K562 (cell line): ENCODE measurements around the gene LUZP1. TPM values are rescaled to one million over a fixed set of nuclear protein-coding genes. Genes with fewer than 3 reads are reported as not detected.

Experiments used
- ADNP ChIP-seq: fragments of 200-800 bp; sonication (Bioruptor generic); IDR thresholded peaks from 2 replicates; pipeline ENCODE4 v1.6.1; 2016; ENCODE audit warnings: missing genetic modification characterization, missing compliant biosample characterization
- BCOR ChIP-seq: fragments of 450-650 bp; IDR thresholded peaks from 2 replicates; pipeline ENCODE4 v1.6.1; 2016
- C11orf30 ChIP-seq: fragments of 450-650 bp; IDR thresholded peaks from 2 replicates; pipeline ENCODE4 v1.6.1; 2016; ENCODE audit warnings: low read depth, mild to moderate bottlenecking
- MAFK ChIP-seq: IDR thresholded peaks from 2 replicates; pipeline ENCODE4 v1.6.1; 2011; ENCODE audit warnings: low read length, improper control_type of control experiment
- NCOA1 ChIP-seq: fragments of 450-650 bp; IDR thresholded peaks from 2 replicates; pipeline ENCODE4 v1.6.1; 2016; ENCODE audit warnings: low read depth
- SNRNP70 ChIP-seq: fragments of 200-400 bp; formaldehyde crosslinking; optimal IDR thresholded peaks from 2 replicates; pipeline ENCODE3; 2017; ENCODE audit warnings: low read depth, low read length
- SP2 ChIP-seq: IDR thresholded peaks from 2 replicates; pipeline ENCODE4 v1.6.1; 2011; ENCODE audit warnings: mild to moderate bottlenecking, low read depth, low read length, moderate library complexity; ENCODE audit not compliant: poor library complexity, severe bottlenecking; ENCODE audit errors: extremely low read depth
- TRIM24 ChIP-seq, 2 experiments: fragments of 450-650 bp; IDR thresholded peaks; 2 replicates each; pipeline ENCODE4 v1.6.1; 2016
- ZNF696 ChIP-seq: fragments of 250-450 bp; sonication (Bioruptor Pico); conservative IDR thresholded peaks from 2 replicates; pipeline ENCODE4 v1.4.0; 2020; ENCODE audit warnings: mild to moderate bottlenecking, moderate library complexity
- ZNF717 ChIP-seq: fragments of 250-450 bp; sonication (Bioruptor Pico); IDR thresholded peaks from 2 replicates; pipeline ENCODE4 v1.5.0; 2021
- ZNF830 ChIP-seq: fragments of 250-450 bp; sonication (Bioruptor Pico); IDR thresholded peaks from 2 replicates; pipeline ENCODE4 v1.5.0; 2021; ENCODE audit warnings: mild to moderate bottlenecking
- polyA plus RNA-seq, 8 experiments: library from polyadenylated mRNA; depleted of rRNA in 4 of 8; stranded (reverse) in 5 of 8; unstranded in 3 of 8; fragments of >200 nt; fragmentation: Nextera tagmentation in 2 of 8; fragmentation: Illumina TruSeq in 1 of 8; extraction: Ambion mirVana in 2 of 8; extraction: Trizol in 1 of 8; gene quantifications; 2 replicates each; pipeline versions ENCODE4 v1.2.1 to v1.2.3, GENCODE V29; 2011 to 2014; ENCODE audit warnings: inconsistent platforms in 1 of 8, missing spikeins in 1 of 8
- total RNA-seq, 7 experiments: library from RNA; depleted of rRNA in 6 of 7; stranded (reverse); fragments of >200 nt in 6 of 7; fragmentation: Illumina TruSeq in 2 of 7; extraction: Trizol in 2 of 7; gene quantifications; 2 replicates each; pipeline versions ENCODE4 v1.2.1 to v1.2.3, GENCODE V29; 2011 to 2021; ENCODE audit warnings: low replicate concordance in 1 of 7
- TF ChIP-seq, protein P1 (sequence below): sonication (generic); IDR thresholded peaks from 2 replicates; pipeline ENCODE4 v1.6.1; 2016
- TF ChIP-seq, protein P2 (sequence below): sonication (generic); formaldehyde crosslinking; IDR thresholded peaks from 2 replicates; pipeline ENCODE4 v1.8.0; 2022; ENCODE audit warnings: missing genetic modification reagents, mild to moderate bottlenecking, borderline replicate concordance
- TF ChIP-seq, protein P3 (sequence below): fragments of 450-650 bp; IDR thresholded peaks from 2 replicates; pipeline ENCODE4 v1.7.1; 2018; ENCODE audit warnings: mild to moderate bottlenecking, low read depth; ENCODE audit not compliant: partially characterized antibody
- TF ChIP-seq, protein P4 (sequence below): sonication (generic); formaldehyde crosslinking; IDR thresholded peaks from 2 replicates; pipeline ENCODE4 v1.8.0; 2023; ENCODE audit warnings: missing genetic modification reagents, mild to moderate bottlenecking, borderline replicate concordance
- TF ChIP-seq, protein P5 (sequence below): fragments of 450-650 bp; IDR thresholded peaks from 2 replicates; pipeline ENCODE4 v1.6.1; 2016; ENCODE audit warnings: borderline replicate concordance

Gene LUZP1
- total and polyA plus RNA-seq, 9 of the 15 experiments (the other 6 are each of a cell fraction or from before 2014, with no cell fraction given), result 6.5 to 19.1 (median 12.4) TPM

DNA sequence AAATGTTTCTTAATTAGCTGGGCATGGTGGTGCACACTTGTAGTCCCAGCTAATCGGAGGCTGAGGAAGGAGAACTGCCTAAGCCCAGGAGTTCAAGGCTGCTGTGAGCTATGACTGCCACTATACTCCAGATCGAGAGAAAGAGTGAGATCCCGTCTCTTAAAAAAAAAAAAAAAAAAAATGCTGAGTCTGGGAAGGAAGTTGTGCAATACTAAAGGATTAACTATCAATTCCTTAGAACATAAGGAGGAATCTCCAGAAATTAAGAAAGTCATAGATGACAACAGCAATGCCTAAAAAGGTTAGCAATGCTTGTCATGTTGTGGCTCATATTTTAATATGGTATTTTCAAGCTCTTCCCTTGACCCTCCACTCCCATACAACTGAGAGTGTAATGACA is 5.3 kb downstream of the LUZP1 start (continued):
- TF ChIP-seq SNRNP70 (no peak), C11orf30 (peak; percentile 50; the same call in 1 of the 2 replicates), MAFK (peak; percentile 2; the same call in 1 of the 2 replicates), NCOA1 (no peak), TRIM24 (IDR thresholded peaks at IDR 0.05) (no peak), SP2 (no peak), ZNF717 (CRISPR knock-in tag) (no peak), BCOR (no peak), ZNF830 (CRISPR knock-in tag) (no peak), ZNF696 (CRISPR knock-in tag) (no peak), ADNP (tag) (no peak)
- TF ChIP-seq, protein P1, sequence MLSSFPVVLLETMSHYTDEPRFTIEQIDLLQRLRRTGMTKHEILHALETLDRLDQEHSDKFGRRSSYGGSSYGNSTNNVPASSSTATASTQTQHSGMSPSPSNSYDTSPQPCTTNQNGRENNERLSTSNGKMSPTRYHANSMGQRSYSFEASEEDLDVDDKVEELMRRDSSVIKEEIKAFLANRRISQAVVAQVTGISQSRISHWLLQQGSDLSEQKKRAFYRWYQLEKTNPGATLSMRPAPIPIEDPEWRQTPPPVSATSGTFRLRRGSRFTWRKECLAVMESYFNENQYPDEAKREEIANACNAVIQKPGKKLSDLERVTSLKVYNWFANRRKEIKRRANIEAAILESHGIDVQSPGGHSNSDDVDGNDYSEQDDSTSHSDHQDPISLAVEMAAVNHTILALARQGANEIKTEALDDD, result no peak
- TF ChIP-seq, protein P2, sequence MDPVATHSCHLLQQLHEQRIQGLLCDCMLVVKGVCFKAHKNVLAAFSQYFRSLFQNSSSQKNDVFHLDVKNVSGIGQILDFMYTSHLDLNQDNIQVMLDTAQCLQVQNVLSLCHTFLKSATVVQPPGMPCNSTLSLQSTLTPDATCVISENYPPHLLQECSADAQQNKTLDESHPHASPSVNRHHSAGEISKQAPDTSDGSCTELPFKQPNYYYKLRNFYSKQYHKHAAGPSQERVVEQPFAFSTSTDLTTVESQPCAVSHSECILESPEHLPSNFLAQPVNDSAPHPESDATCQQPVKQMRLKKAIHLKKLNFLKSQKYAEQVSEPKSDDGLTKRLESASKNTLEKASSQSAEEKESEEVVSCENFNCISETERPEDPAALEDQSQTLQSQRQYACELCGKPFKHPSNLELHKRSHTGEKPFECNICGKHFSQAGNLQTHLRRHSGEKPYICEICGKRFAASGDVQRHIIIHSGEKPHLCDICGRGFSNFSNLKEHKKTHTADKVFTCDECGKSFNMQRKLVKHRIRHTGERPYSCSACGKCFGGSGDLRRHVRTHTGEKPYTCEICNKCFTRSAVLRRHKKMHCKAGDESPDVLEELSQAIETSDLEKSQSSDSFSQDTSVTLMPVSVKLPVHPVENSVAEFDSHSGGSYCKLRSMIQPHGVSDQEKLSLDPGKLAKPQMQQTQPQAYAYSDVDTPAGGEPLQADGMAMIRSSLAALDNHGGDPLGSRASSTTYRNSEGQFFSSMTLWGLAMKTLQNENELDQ (CRISPR knock-in tag), result no peak
- TF ChIP-seq, protein P3, sequence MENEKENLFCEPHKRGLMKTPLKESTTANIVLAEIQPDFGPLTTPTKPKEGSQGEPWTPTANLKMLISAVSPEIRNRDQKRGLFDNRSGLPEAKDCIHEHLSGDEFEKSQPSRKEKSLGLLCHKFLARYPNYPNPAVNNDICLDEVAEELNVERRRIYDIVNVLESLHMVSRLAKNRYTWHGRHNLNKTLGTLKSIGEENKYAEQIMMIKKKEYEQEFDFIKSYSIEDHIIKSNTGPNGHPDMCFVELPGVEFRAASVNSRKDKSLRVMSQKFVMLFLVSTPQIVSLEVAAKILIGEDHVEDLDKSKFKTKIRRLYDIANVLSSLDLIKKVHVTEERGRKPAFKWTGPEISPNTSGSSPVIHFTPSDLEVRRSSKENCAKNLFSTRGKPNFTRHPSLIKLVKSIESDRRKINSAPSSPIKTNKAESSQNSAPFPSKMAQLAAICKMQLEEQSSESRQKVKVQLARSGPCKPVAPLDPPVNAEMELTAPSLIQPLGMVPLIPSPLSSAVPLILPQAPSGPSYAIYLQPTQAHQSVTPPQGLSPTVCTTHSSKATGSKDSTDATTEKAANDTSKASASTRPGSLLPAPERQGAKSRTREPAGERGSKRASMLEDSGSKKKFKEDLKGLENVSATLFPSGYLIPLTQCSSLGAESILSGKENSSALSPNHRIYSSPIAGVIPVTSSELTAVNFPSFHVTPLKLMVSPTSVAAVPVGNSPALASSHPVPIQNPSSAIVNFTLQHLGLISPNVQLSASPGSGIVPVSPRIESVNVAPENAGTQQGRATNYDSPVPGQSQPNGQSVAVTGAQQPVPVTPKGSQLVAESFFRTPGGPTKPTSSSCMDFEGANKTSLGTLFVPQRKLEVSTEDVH, result no peak
- TF ChIP-seq, protein P4, sequence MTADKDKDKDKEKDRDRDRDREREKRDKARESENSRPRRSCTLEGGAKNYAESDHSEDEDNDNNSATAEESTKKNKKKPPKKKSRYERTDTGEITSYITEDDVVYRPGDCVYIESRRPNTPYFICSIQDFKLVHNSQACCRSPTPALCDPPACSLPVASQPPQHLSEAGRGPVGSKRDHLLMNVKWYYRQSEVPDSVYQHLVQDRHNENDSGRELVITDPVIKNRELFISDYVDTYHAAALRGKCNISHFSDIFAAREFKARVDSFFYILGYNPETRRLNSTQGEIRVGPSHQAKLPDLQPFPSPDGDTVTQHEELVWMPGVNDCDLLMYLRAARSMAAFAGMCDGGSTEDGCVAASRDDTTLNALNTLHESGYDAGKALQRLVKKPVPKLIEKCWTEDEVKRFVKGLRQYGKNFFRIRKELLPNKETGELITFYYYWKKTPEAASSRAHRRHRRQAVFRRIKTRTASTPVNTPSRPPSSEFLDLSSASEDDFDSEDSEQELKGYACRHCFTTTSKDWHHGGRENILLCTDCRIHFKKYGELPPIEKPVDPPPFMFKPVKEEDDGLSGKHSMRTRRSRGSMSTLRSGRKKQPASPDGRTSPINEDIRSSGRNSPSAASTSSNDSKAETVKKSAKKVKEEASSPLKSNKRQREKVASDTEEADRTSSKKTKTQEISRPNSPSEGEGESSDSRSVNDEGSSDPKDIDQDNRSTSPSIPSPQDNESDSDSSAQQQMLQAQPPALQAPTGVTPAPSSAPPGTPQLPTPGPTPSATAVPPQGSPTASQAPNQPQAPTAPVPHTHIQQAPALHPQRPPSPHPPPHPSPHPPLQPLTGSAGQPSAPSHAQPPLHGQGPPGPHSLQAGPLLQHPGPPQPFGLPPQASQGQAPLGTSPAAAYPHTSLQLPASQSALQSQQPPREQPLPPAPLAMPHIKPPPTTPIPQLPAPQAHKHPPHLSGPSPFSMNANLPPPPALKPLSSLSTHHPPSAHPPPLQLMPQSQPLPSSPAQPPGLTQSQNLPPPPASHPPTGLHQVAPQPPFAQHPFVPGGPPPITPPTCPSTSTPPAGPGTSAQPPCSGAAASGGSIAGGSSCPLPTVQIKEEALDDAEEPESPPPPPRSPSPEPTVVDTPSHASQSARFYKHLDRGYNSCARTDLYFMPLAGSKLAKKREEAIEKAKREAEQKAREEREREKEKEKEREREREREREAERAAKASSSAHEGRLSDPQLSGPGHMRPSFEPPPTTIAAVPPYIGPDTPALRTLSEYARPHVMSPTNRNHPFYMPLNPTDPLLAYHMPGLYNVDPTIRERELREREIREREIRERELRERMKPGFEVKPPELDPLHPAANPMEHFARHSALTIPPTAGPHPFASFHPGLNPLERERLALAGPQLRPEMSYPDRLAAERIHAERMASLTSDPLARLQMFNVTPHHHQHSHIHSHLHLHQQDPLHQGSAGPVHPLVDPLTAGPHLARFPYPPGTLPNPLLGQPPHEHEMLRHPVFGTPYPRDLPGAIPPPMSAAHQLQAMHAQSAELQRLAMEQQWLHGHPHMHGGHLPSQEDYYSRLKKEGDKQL, result no peak
- TF ChIP-seq, protein P5, sequence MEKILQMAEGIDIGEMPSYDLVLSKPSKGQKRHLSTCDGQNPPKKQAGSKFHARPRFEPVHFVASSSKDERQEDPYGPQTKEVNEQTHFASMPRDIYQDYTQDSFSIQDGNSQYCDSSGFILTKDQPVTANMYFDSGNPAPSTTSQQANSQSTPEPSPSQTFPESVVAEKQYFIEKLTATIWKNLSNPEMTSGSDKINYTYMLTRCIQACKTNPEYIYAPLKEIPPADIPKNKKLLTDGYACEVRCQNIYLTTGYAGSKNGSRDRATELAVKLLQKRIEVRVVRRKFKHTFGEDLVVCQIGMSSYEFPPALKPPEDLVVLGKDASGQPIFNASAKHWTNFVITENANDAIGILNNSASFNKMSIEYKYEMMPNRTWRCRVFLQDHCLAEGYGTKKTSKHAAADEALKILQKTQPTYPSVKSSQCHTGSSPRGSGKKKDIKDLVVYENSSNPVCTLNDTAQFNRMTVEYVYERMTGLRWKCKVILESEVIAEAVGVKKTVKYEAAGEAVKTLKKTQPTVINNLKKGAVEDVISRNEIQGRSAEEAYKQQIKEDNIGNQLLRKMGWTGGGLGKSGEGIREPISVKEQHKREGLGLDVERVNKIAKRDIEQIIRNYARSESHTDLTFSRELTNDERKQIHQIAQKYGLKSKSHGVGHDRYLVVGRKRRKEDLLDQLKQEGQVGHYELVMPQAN, result no peak
